T-helper 2 cell treated with Interferon-gamma antibody and Interleukin-4, amounts not matched to agents 5 μg/mL and 100 μg/mL, for 36 hours (primary cell): ENCODE measurements around the gene SPNS1.
"Not testable (repeated sequence)": the region's sequence is repeated elsewhere in the genome, so short reads cannot be mapped to it uniquely, and the experiment has no call there.

ENCODE experiments used
- DNase-seq: peaks from one replicate; pipeline ENCODE4 v3.0.0; 2021; ENCODE audit warnings: low spot score
- H3K27ac Mint-ChIP-seq: one replicate; pipeline ENCODE4 v1.8.0; 2021; ENCODE audit warnings: mild to moderate bottlenecking, mixed read lengths
- H3K27me3 Mint-ChIP-seq: one replicate; pipeline ENCODE4 v1.8.0; 2021; ENCODE audit warnings: low read depth, mixed read lengths
- H3K36me3 Mint-ChIP-seq: one replicate; pipeline ENCODE4 v1.8.0; 2021; ENCODE audit warnings: low read depth, mixed read lengths
- H3K4me1 Mint-ChIP-seq: one replicate; pipeline ENCODE4 v1.8.0; 2021; ENCODE audit warnings: low read depth, mixed read lengths
- H3K4me3 Mint-ChIP-seq: one replicate; pipeline ENCODE4 v1.8.0; 2022; ENCODE audit warnings: mild to moderate bottlenecking, moderate library complexity, mixed read lengths
- H3K9me3 Mint-ChIP-seq: one replicate; pipeline ENCODE4 v1.8.0; 2021; ENCODE audit warnings: mixed read lengths

SPNS1 gene

GRCh38 chr16:28974437-28975157, at the start of gene SPNS1:
SPNS1 (plus strand) TSS chr16:28974778; CDS start chr16:28975152, 374 bp downstream.
- Mint-ChIP-seq H3K4me3 (peak within 1 kb of the TSS; percentile 93), H3K27me3 (no peaks in the 10 kb centered on the region), H3K36me3 (peaks cover 13% of the 10 kb centered on the region), H3K27ac (peak within 1 kb of the TSS; percentile 92), H3K4me1 (peaks cover 28% of the 10 kb centered on the region), H3K9me3 (no peaks in the 10 kb centered on the region)
- peak; percentile 96 for DNase-seq

GRCh38 chr16:28925386-28926228, 49.0 kb upstream of the SPNS1 start:
- no peaks in the 10 kb centered on the region for H3K27me3 Mint-ChIP-seq
- peak overlapping the region; percentile 97 for H3K4me3 Mint-ChIP-seq
- no peaks in the 10 kb centered on the region for H3K9me3 Mint-ChIP-seq
- H3K36me3 Mint-ChIP-seq: peaks cover 6% of the 10 kb centered on the region
- peak overlapping the region; percentile 99 for H3K27ac Mint-ChIP-seq
- peaks cover 9% of the 10 kb centered on the region for H3K4me1 Mint-ChIP-seq
- peak; percentile 86 for DNase-seq

- H3K4me3 Mint-ChIP-seq: peak overlapping the region; percentile 97
- H3K27me3 Mint-ChIP-seq, DNase-seq, H3K36me3 Mint-ChIP-seq, H3K9me3 Mint-ChIP-seq: not testable (repeated sequence)
- peak overlapping the region; percentile 99 for H3K27ac Mint-ChIP-seq
- peaks cover 11% of the 10 kb centered on the region for H3K4me1 Mint-ChIP-seq
Measured at GRCh38 chr16:28926284-28926683, 48.3 kb upstream of the SPNS1 start.

GRCh38 chr16:28927815-28928214, 46.8 kb upstream of the SPNS1 start:
- Mint-ChIP-seq H3K4me1 (peaks cover 11% of the 10 kb centered on the region), H3K27me3 (no peaks in the 10 kb centered on the region), H3K9me3 (no peaks in the 10 kb centered on the region), H3K36me3 (peaks cover 2% of the 10 kb centered on the region), H3K4me3 (no peak overlapping the region), H3K27ac (no peak overlapping the region)
- DNase-seq: no peak

GRCh38 chr16:28930203-28930602, 44.4 kb upstream of the SPNS1 start:
- H3K27ac Mint-ChIP-seq: no peak overlapping the region
- DNase-seq: no peak
- no peak overlapping the region for H3K4me3 Mint-ChIP-seq
- no peaks in the 10 kb centered on the region for H3K36me3 Mint-ChIP-seq
- H3K9me3 Mint-ChIP-seq: no peaks in the 10 kb centered on the region
- H3K4me1 Mint-ChIP-seq: peaks cover 10% of the 10 kb centered on the region
- no peaks in the 10 kb centered on the region for H3K27me3 Mint-ChIP-seq

GRCh38 chr16:28930652-28931051, 43.9 kb upstream of the SPNS1 start:
- no peak for DNase-seq
- Mint-ChIP-seq H3K9me3 (no peaks in the 10 kb centered on the region), H3K4me1 (peaks cover 9% of the 10 kb centered on the region), H3K27me3 (no peaks in the 10 kb centered on the region), H3K27ac (peak overlapping the region; percentile 1), H3K4me3 (no peak overlapping the region), H3K36me3 (no peaks in the 10 kb centered on the region)

- H3K4me1 Mint-ChIP-seq: peaks cover 12% of the 10 kb centered on the region
- H3K4me3 Mint-ChIP-seq: no peak within 1 kb of the TSS
- H3K27me3 Mint-ChIP-seq: no peaks in the 10 kb centered on the region
- DNase-seq: no peak
- no peaks in the 10 kb centered on the region for H3K36me3 Mint-ChIP-seq
- H3K27ac Mint-ChIP-seq: peak within 1 kb of the TSS; percentile 1
- no peaks in the 10 kb centered on the region for H3K9me3 Mint-ChIP-seq
Measured at GRCh38 chr16:28931801-28932225, 42.8 kb upstream of the SPNS1 start, which contains the start of gene CD19. CD19 (plus strand) TSS chr16:28931971; CDS start chr16:28932001, 30 bp downstream.

GRCh38 chr16:28932339-28933141, 42.0 kb upstream of the SPNS1 start:
- no peaks in the 10 kb centered on the region for H3K36me3 Mint-ChIP-seq
- H3K4me3 Mint-ChIP-seq: no peak overlapping the region
- H3K27ac Mint-ChIP-seq: no peak overlapping the region
- peaks cover 12% of the 10 kb centered on the region for H3K4me1 Mint-ChIP-seq
- no peak for DNase-seq
- no peaks in the 10 kb centered on the region for H3K27me3 Mint-ChIP-seq
- H3K9me3 Mint-ChIP-seq: no peaks in the 10 kb centered on the region

- no peak overlapping the region for H3K27ac Mint-ChIP-seq
- no peaks in the 10 kb centered on the region for H3K36me3 Mint-ChIP-seq
- H3K4me3 Mint-ChIP-seq: no peak overlapping the region
- no peaks in the 10 kb centered on the region for H3K27me3 Mint-ChIP-seq
- peaks cover 12% of the 10 kb centered on the region for H3K4me1 Mint-ChIP-seq
- no peak for DNase-seq
- H3K9me3 Mint-ChIP-seq: no peaks in the 10 kb centered on the region
Measured at GRCh38 chr16:28933171-28933570, 41.4 kb upstream of the SPNS1 start.

GRCh38 chr16:28935346-28935745, 39.2 kb upstream of the SPNS1 start:
- Mint-ChIP-seq H3K27ac (no peak overlapping the region), H3K9me3 (no peaks in the 10 kb centered on the region), H3K4me3 (peak overlapping the region; percentile 38), H3K4me1 (peaks cover 12% of the 10 kb centered on the region), H3K27me3 (peaks cover 2% of the 10 kb centered on the region), H3K36me3 (no peaks in the 10 kb centered on the region)
- no peak for DNase-seq

GRCh38 chr16:28935924-28936783, 38.4 kb upstream of the SPNS1 start:
- Mint-ChIP-seq H3K4me1 (peaks cover 10% of the 10 kb centered on the region), H3K4me3 (peak overlapping the region; percentile 63), H3K9me3 (no peaks in the 10 kb centered on the region), H3K36me3 (no peaks in the 10 kb centered on the region), H3K27me3 (peaks cover 2% of the 10 kb centered on the region), H3K27ac (peak overlapping the region; percentile 26)
- DNase-seq: peak; percentile 88

GRCh38 chr16:28936784-28937155, 37.8 kb upstream of the SPNS1 start:
- H3K36me3 Mint-ChIP-seq: no peaks in the 10 kb centered on the region
- peaks cover 2% of the 10 kb centered on the region for H3K27me3 Mint-ChIP-seq
- H3K4me3 Mint-ChIP-seq: peak overlapping the region; percentile 63
- no peaks in the 10 kb centered on the region for H3K9me3 Mint-ChIP-seq
- H3K27ac Mint-ChIP-seq: peak overlapping the region; percentile 26
- no peak for DNase-seq
- peaks cover 10% of the 10 kb centered on the region for H3K4me1 Mint-ChIP-seq
